ENCODE measurements around the gene NRARP. TPM values are rescaled to one million over a fixed set of nuclear protein-coding genes. Genes with fewer than 3 reads are reported as not detected.

Gene NRARP
- total and polyA plus RNA-seq, 2 of the 8 experiments (the other 6 are each of a cell fraction or from before 2014, with no cell fraction given), result 32.5 to 37.2 TPM

- no peak for TF ChIP-seq HDAC2 (IDR thresholded peaks at IDR 0.05; ENCODE audit: borderline replicate concordance in 1 of 2, low read depth in 2 of 2, low read length in 2 of 2)
- no peak for TF ChIP-seq CBX8 (IDR thresholded peaks at IDR 0.05; ENCODE audit: borderline replicate concordance, low read depth, low read length)
- TF ChIP-seq RAD21 (IDR thresholded peaks at IDR 0.05 in 1 of 2, conservative IDR thresholded peaks at IDR 0.05 in 1 of 2; ENCODE audit: low read depth in 2 of 2, low read length in 2 of 2), result no peak
- TF ChIP-seq CHD7 (IDR thresholded peaks at IDR 0.05; ENCODE audit: insufficient replicate concordance, low read length), result no peak
- TF ChIP-seq MAFK (IDR thresholded peaks at IDR 0.05; ENCODE audit: low read depth, low read length), result no peak
- TF ChIP-seq CEBPB (IDR thresholded peaks at IDR 0.05; ENCODE audit: low read depth, low read length), result no peak
These were observed 8.5 kb downstream of the NRARP start (continued) for GRCh38 chr9:137293482-137294090.
